Activated naive CD8-positive, alpha-beta T cell treated with anti-CD3 and anti-CD28 coated beads for 36 hours (primary cell): ENCODE results near the gene LYRM1. TPM values are rescaled to one million over a fixed set of nuclear protein-coding genes. Genes with fewer than 3 reads are reported as not detected.
"Not testable (repeated sequence)": the region's sequence is repeated elsewhere in the genome, so short reads cannot be mapped to it uniquely, and the experiment has no call there.

Experiments
- DNase-seq: peaks from one replicate; pipeline ENCODE4 v3.0.0; 2021
- H3K27ac Mint-ChIP-seq: one replicate; pipeline ENCODE4 v1.8.0; 2022; ENCODE audit warnings: mild to moderate bottlenecking, moderate library complexity, mixed read lengths
- H3K27me3 Mint-ChIP-seq: one replicate; pipeline ENCODE4 v1.8.0; 2022; ENCODE audit warnings: mild to moderate bottlenecking, mixed read lengths
- H3K36me3 Mint-ChIP-seq: one replicate; pipeline ENCODE4 v1.8.0; 2021; ENCODE audit warnings: mild to moderate bottlenecking, mixed read lengths
- H3K4me1 Mint-ChIP-seq: one replicate; pipeline ENCODE4 v1.8.0; 2021; ENCODE audit warnings: mixed read lengths
- H3K4me3 Mint-ChIP-seq: one replicate; pipeline ENCODE4 v1.8.0; 2022; ENCODE audit warnings: mild to moderate bottlenecking, moderate library complexity, mixed read lengths
- H3K9me3 Mint-ChIP-seq: one replicate; pipeline ENCODE4 v1.8.0; 2022; ENCODE audit warnings: mixed read lengths
- total RNA-seq, 2 experiments: library from RNA; stranded (reverse); gene quantifications; one replicate each; pipeline ENCODE4 v1.2.3, GENCODE V29; 2021

Gene LYRM1, protein sequence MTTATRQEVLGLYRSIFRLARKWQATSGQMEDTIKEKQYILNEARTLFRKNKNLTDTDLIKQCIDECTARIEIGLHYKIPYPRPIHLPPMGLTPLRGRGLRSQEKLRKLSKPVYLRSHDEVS
- total RNA-seq, result 10 to 100 TPM; 22.8 to 25.0 TPM

DNA sequence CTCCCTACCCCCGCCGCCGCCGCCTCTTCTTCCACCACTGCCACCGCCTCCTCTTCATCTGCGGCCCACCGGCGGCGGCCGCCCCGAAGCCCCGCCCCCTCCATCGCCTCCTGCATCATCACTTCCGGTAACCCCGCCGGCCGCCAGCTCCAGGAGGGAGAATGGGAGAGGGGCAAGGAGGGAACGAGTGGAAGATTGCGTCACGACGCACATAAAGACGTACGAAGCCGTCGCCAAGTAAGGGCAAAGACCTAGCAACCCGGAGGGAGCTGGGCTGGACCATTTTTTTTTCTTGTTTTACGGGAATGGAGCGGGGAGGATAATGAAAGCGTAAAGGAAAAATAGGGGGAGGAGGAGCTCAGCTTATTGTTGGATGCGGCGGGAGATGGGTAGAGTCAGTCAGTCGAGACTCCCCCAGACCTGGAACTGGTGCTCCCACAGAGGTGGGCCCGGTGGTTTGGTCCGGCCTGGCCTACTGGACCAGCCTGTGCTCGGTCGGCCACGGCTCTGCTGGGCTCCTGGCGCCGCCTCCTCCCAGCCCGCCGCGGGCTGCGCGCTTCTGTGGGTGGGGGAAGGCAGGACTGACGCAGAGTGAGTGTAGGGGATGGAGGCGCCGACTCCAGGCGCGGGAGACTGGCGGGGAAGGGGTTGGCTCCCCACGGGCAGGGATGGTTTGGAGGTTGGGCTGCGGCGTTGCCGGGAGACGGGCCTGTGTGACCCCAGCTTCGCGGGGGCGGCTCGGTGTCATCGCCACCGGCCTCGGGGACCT is at the start of gene LYRM1, which contains the start of gene DCUN1D3:
Gene LYRM1 (plus strand): TSS at position 473 of the 769 bp plus-strand sequence. CDS start 14,785 bp downstream, outside the sequence.
Gene DCUN1D3 (minus strand): TSS at position 60 of the 769 bp plus-strand sequence. CDS start 37,820 bp downstream, outside the sequence.
- H3K9me3 Mint-ChIP-seq, result peaks cover 3% of the 10 kb centered on the region
- no peaks in the 10 kb centered on the region for H3K27me3 Mint-ChIP-seq
- H3K4me3 Mint-ChIP-seq, result peak within 1 kb of the TSS; percentile 83
- H3K4me1 Mint-ChIP-seq, result peaks cover 63% of the 10 kb centered on the region
- peak; percentile 90 for DNase-seq
- H3K27ac Mint-ChIP-seq, result peak within 1 kb of the TSS; percentile 91
- H3K36me3 Mint-ChIP-seq, result peaks cover 35% of the 10 kb centered on the region

DNA sequence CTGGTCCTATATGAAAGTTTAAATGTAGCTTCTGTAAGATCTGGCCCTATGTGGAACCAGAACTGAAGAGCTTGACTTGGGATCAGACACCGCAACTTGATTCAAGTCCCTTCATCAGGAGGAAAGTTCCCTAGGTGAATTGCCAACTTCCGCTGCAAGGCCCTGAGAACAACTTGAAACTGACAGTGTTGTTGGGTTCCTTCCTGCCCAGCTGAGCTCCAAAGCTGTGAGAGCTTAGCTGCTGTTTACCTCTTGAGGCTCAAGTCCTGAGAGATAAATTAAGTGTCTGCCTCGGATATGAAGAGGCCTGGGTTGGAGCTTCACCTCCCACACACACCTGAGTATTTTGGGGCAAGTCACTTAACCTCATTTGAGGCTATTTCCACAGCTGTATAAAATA is 49.6 kb upstream of the LYRM1 start:
- Mint-ChIP-seq H3K4me1 (peaks cover 5% of the 10 kb centered on the region), H3K27ac (no peak overlapping the region), H3K4me3 (no peak overlapping the region), H3K9me3 (no peaks in the 10 kb centered on the region), H3K36me3 (peaks cover 9% of the 10 kb centered on the region), H3K27me3 (no peaks in the 10 kb centered on the region)
- no peak for DNase-seq

GRCh38 chr16:20851601-20852000 is 49.0 kb upstream of the LYRM1 start:
- no peak for DNase-seq
- Mint-ChIP-seq H3K4me1 (peaks cover 5% of the 10 kb centered on the region), H3K27me3 (no peaks in the 10 kb centered on the region), H3K4me3 (no peak overlapping the region), H3K36me3 (peaks cover 9% of the 10 kb centered on the region), H3K27ac (no peak overlapping the region), H3K9me3 (no peaks in the 10 kb centered on the region)

GRCh38 chr16:20853143-20853542 is 47.4 kb upstream of the LYRM1 start:
- DNase-seq, result no peak
- Mint-ChIP-seq H3K4me1 (peaks cover 5% of the 10 kb centered on the region), H3K27ac (no peak overlapping the region), H3K36me3 (peaks cover 9% of the 10 kb centered on the region), H3K4me3 (no peak overlapping the region), H3K9me3 (no peaks in the 10 kb centered on the region), H3K27me3 (no peaks in the 10 kb centered on the region)

DNA sequence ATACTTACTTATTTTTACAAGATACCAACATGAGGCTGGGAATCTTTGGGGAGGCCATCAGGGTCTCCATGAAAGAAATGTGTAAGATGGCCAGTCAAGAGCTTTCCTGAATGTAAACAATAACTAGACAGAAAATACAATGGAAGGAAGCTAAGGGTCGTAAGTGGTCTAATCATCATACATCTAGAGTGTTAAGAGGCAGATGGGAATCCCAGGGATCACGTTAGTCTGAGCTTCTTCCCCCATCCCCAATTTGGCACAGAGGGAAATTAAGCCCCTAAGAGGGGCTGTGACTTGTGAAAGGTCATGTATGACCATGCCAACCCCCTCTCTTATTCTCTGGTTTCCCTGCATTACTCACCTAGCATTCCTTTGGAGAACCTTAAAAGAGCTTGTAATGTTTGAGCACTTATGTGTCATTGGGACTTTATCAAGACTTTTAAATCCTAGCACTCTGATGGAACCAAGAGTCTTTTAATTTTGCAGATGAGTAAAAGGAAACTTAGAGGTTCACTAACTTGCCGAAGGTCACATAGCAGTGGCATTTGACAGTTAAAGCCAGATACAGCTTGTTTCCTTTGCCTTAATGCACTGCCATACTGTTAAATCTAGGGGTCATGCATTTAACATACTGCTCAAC is 46.5 kb upstream of the LYRM1 start:
- Mint-ChIP-seq H3K4me3 (no peak overlapping the region), H3K36me3 (peaks cover 9% of the 10 kb centered on the region), H3K9me3 (no peaks in the 10 kb centered on the region), H3K4me1 (peaks cover 5% of the 10 kb centered on the region), H3K27me3 (no peaks in the 10 kb centered on the region), H3K27ac (no peak overlapping the region)
- no peak for DNase-seq

DNA sequence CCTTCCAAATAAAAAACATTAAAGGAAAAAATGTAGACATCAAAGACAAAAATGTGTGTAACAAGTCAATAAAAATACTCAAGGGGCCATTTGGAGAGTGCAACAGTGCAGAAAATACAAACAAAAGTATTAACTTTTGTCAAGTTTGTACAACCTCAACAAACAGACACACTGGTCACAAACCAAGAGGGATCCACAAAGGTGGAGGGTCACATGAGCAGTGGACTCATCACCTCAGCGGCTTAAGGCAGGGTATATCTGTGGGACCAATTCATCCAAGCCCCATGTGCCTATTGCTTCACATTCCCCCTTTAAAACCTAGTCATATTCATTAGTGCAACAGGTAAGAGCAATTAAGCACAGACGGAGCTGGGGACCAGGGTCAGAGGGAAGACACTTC is 45.6 kb upstream of the LYRM1 start:
- Mint-ChIP-seq H3K36me3 (peaks cover 14% of the 10 kb centered on the region), H3K27ac (no peak overlapping the region), H3K4me3 (no peak overlapping the region), H3K27me3 (no peaks in the 10 kb centered on the region), H3K9me3 (no peaks in the 10 kb centered on the region), H3K4me1 (peaks cover 3% of the 10 kb centered on the region)
- DNase-seq, result no peak

DNA sequence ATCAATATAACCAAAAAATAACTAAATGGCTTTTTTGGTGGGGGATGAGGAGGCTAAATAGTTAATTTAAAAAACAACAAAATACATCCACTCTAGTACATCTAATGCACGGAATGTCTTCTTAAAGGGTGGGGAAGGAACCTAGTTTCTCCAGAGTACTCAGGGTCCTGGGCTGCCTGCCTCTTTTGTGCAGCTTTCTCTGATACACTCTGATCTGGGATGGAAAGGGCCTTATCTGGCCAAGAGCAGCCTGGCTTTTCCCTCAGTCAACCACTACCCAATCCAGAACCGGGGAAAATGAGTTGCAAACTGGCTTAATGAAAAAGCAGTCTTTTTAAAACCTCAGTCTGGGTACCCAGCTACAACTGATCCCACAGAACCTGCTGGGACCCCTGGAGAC is 43.3 kb upstream of the LYRM1 start:
- Mint-ChIP-seq H3K4me3 (no peak overlapping the region), H3K36me3 (peaks cover 14% of the 10 kb centered on the region), H3K4me1 (no peaks in the 10 kb centered on the region), H3K27me3 (no peaks in the 10 kb centered on the region), H3K27ac (no peak overlapping the region), H3K9me3 (no peaks in the 10 kb centered on the region)
- DNase-seq, result no peak

DNA sequence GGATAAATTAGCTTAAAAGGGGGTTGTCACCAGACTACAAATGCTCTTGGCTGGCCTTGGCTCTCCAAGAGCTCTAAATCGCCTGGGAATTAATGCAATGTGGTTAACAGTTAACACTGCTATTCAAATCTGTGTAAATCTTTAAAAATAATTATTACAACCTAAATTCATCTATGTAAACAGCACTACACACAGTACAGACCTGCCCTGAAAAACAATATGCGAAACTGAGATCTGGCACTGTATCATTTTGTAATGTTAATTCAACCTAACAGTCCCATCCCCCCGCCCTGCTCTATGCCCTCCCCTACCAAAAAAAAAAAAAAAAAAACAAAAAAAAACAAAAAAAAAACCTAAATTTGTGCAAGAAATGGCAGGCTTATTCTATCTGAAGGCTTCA is 41.3 kb upstream of the LYRM1 start:
- H3K4me1 Mint-ChIP-seq, result peaks cover 3% of the 10 kb centered on the region
- H3K27me3 Mint-ChIP-seq, result no peaks in the 10 kb centered on the region
- no peak overlapping the region for H3K27ac Mint-ChIP-seq
- H3K36me3 Mint-ChIP-seq, result peaks cover 14% of the 10 kb centered on the region
- H3K4me3 Mint-ChIP-seq, result no peak overlapping the region
- DNase-seq, result no peak
- H3K9me3 Mint-ChIP-seq, result no peaks in the 10 kb centered on the region

- no peaks in the 10 kb centered on the region for H3K9me3 Mint-ChIP-seq
- H3K36me3 Mint-ChIP-seq, result peaks cover 17% of the 10 kb centered on the region
- H3K4me3 Mint-ChIP-seq, result no peak overlapping the region
- no peak for DNase-seq
- H3K4me1 Mint-ChIP-seq, result peaks cover 8% of the 10 kb centered on the region
- H3K27ac Mint-ChIP-seq, result no peak overlapping the region
- H3K27me3 Mint-ChIP-seq, result no peaks in the 10 kb centered on the region
Observed at GRCh38 chr16:20859699-20860098, 40.9 kb upstream of the LYRM1 start.

DNA sequence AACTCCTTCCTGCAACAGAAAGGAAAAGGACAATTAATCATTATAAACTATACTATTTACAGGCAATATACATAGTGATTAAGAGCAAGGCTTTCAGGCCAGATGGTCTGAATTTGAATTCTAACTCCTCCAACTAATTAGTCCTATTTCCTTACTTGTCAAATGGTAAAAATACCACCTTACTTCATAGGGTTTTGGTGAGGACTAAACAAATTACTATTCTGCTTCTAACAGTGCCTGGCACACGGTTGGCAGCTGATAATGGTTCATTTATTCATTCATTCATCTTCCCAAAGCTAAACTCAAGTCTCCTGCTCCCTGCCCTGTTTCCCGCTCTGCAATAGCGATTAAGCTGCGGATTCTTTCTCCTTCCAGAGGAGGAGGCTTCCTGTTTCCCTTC is 40.2 kb upstream of the LYRM1 start:
- no peaks in the 10 kb centered on the region for H3K9me3 Mint-ChIP-seq
- H3K36me3 Mint-ChIP-seq, result peaks cover 13% of the 10 kb centered on the region
- peaks cover 10% of the 10 kb centered on the region for H3K4me1 Mint-ChIP-seq
- no peak overlapping the region for H3K4me3 Mint-ChIP-seq
- no peaks in the 10 kb centered on the region for H3K27me3 Mint-ChIP-seq
- no peak overlapping the region for H3K27ac Mint-ChIP-seq
- DNase-seq, result no peak

DNA sequence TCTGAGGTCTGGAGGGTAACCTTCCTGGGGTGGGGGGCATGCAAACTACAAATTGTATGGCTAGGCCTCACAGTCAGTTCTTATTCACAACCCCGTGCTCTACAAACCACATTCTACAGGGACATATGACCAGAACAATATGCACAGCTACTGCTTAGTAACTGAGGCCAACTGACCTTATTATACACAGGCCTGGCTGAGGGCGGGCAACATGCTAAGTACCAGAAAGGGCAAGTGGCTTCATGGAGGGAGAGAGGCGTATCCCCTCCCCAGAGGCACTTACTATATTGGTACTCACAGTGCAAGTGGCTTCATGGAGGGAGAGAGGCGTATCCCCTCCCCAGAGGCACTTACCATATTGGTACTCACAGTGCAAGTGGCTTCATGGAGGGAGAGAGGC is 39.6 kb upstream of the LYRM1 start:
- H3K4me1 Mint-ChIP-seq, result peaks cover 15% of the 10 kb centered on the region
- peaks cover 10% of the 10 kb centered on the region for H3K36me3 Mint-ChIP-seq
- H3K4me3 Mint-ChIP-seq, result not testable (repeated sequence)

DNA sequence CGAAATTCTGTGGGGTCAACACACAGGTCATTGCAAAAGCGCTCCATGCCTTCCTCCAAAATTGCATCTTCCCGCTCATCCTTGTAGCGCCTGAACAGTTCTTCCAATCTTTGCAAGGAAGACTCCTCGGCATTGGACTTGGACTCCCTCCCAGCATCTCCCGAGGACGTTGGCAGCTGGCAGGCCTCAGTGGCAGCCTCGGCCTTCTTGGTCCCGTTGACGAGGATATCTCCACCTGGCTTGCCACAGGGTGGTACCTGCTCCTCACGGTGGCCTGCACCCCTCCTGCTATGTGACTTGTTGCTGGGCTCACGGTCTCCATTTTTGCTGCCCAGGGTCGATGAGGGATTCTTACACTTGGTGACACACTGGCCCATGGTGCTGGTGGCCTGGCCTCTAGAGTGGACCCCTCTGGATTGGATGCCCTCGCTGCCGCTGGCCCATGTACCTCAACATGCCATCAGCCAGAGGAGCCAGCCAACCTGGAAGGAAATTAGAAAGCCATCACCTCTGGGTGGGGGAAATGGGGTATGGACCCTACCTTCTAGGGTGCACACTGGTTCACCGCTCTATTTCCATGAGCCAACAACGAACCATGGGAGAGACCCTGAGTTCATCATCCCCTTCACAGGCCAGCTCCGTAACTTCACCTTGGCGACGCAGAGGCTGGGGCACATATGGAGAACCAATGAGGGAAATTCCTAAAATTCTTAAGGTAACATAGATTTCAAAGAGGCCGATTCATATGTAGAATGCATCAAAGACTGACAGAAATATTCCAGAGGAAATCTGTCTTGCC is 38.2 kb upstream of the LYRM1 start:
- no peaks in the 10 kb centered on the region for H3K9me3 Mint-ChIP-seq

More for the DNA sequence above, 39.6 kb upstream of the LYRM1 start:
- DNase-seq, H3K9me3 Mint-ChIP-seq, H3K27ac Mint-ChIP-seq, H3K27me3 Mint-ChIP-seq: not testable (repeated sequence)

GRCh38 chr16:20864376-20864775 is 36.2 kb upstream of the LYRM1 start:
- Mint-ChIP-seq H3K36me3 (peaks cover 15% of the 10 kb centered on the region), H3K4me1 (peaks cover 22% of the 10 kb centered on the region)
- not testable (repeated sequence) for H3K27ac Mint-ChIP-seq, H3K9me3 Mint-ChIP-seq, DNase-seq, H3K4me3 Mint-ChIP-seq, H3K27me3 Mint-ChIP-seq

More for the DNA sequence above, 38.2 kb upstream of the LYRM1 start:
- peaks cover 20% of the 10 kb centered on the region for H3K4me1 Mint-ChIP-seq
- no peak overlapping the region for H3K27ac Mint-ChIP-seq
- no peaks in the 10 kb centered on the region for H3K27me3 Mint-ChIP-seq
- no peak for DNase-seq
- no peak overlapping the region for H3K4me3 Mint-ChIP-seq
- H3K36me3 Mint-ChIP-seq, result peaks cover 15% of the 10 kb centered on the region

- no peak for DNase-seq
- H3K27me3 Mint-ChIP-seq, result no peaks in the 10 kb centered on the region
- no peaks in the 10 kb centered on the region for H3K9me3 Mint-ChIP-seq
- peaks cover 22% of the 10 kb centered on the region for H3K4me1 Mint-ChIP-seq
- H3K27ac Mint-ChIP-seq, result no peak overlapping the region
- H3K4me3 Mint-ChIP-seq, result no peak overlapping the region
- peaks cover 9% of the 10 kb centered on the region for H3K36me3 Mint-ChIP-seq
Observed at GRCh38 chr16:20865420-20866131, 35.0 kb upstream of the LYRM1 start.
